GM19324 (cell line): ENCODE results near the gene ACOD1.
"Not testable (repeated sequence)": the region's sequence is repeated elsewhere in the genome, so short reads cannot be mapped to it uniquely, and the experiment has no call there.

Experiments
- ATAC-seq: cut with Tn5 transposase; IDR thresholded peaks from one replicate; pipeline ENCODE4 v1.9.1; 2021; ENCODE audit warnings: mild to moderate bottlenecking, moderate library complexity; ENCODE audit not compliant: unreplicated experiment, low FRiP score

Gene ACOD1

GRCh38 chr13:76950101-76950500, 1.8 kb downstream of the ACOD1 start:
- no peak for ATAC-seq

GRCh38 chr13:76953968-76954367, 5.7 kb downstream of the ACOD1 start:
- no peak for ATAC-seq

GRCh38 chr13:76954538-76954937, 6.2 kb downstream of the ACOD1 start:
- ATAC-seq: no peak

- no peak for ATAC-seq
Measured at GRCh38 chr13:76955193-76955592, 6.9 kb downstream of the ACOD1 start.

- ATAC-seq: no peak
Measured at GRCh38 chr13:76955661-76956060, 7.3 kb downstream of the ACOD1 start.

DNA sequence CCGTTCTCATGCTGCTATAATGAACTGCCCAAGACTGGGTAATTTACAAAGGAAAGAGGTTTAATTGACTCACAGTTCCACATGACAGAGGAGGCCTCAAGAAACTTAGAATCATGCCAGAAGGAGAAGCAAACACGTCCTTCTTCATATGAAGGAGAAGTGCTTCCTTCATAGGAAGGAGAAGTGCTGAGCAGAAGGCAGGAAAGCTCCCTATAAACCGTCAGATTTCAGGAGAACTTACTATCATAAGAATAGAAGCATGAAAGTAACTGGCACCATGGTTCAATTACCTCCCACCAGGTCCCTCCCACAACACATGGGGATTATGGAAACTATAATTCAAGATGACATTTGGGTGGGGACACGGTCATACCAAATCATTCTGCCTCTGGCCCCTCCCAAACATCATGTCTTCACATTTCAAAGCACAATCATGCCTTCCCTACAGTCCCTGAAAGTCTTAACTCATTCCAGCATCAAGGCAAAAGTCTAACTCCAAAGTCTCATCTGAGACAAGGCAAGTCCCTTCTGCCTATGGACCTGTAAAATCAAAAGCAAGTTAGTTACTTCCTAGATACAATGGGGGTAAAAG, 10.6 kb downstream of the ACOD1 start:
- no peak for ATAC-seq

DNA sequence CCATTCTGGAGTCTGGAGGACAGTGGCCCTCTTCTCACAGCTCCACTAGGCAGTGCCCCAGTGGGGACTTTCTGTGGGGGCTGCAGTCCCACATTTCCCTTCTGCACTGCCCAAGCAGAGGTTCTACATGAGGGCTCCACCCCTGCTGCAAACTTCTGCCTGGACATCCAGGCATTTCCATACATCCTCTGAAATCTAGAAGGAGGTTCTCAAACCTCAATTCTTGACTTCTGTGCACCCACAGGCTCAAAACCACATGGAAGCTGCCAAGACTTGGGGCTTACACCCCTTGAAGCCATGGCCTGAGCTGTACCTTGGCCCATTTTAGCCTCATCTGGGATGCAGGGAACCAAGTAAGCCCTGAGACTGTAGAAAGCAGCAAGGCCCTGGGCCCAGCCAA, 11.4 kb downstream of the ACOD1 start:
- not testable (repeated sequence) for ATAC-seq

DNA sequence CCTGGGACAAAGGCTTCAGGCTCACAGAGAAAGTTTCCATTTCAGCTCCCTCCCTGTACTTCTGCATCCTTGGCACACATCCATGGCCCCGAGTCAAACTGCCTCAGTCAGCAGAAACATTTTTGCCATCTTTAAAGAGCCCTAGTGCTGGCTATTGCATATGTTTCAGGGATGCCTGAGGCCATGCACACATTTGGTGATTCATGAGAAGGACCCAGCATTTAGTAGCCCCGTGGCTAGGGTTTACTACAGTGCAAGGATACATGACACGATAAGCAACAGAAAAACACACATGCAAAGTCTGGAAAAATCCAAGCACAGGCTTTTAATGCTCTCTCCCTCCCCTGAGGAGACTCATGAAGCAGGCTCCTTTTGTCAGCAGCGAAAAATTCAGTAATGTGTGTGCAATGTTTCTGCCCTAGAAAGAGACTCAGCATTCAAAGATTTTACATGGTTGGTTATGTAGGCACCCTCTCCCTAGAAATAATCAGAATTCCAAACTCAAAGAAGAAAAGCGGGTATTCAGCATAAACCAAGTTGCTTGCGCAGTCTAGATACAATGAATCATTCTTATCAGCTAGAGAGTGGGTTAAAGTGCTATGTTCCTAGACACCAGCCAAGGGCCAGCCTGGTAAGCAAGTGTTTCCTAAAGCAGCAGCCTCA, 17.6 kb downstream of the ACOD1 start:
- ATAC-seq: no peak

DNA sequence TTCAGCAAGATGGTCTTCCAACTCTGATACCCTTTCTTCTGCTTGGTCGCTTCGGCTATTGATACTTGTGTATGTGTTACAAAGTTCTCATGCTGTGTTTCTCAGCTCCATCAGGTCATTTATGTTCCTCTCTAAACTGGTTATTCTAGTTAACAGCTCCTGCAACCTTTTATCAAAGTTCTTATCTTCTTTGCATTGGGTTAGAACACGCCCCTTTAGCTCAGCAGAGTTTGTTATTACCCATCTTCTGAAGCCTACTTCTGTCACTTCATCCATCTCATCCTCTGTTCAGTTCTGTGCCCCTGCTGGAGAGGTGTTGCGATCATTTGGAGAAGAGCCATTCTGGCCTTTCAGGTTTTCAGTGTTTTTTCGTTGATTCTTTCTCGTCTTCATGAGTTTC, 18.7 kb downstream of the ACOD1 start:
- no peak for ATAC-seq

GRCh38 chr13:76968041-76968440, 19.7 kb downstream of the ACOD1 start:
- no peak for ATAC-seq

GRCh38 chr13:76969488-76970365, 21.4 kb downstream of the ACOD1 start:
- no peak for ATAC-seq

GRCh38 chr13:76971215-76971614, 22.9 kb downstream of the ACOD1 start:
- peak; percentile 46 for ATAC-seq

DNA sequence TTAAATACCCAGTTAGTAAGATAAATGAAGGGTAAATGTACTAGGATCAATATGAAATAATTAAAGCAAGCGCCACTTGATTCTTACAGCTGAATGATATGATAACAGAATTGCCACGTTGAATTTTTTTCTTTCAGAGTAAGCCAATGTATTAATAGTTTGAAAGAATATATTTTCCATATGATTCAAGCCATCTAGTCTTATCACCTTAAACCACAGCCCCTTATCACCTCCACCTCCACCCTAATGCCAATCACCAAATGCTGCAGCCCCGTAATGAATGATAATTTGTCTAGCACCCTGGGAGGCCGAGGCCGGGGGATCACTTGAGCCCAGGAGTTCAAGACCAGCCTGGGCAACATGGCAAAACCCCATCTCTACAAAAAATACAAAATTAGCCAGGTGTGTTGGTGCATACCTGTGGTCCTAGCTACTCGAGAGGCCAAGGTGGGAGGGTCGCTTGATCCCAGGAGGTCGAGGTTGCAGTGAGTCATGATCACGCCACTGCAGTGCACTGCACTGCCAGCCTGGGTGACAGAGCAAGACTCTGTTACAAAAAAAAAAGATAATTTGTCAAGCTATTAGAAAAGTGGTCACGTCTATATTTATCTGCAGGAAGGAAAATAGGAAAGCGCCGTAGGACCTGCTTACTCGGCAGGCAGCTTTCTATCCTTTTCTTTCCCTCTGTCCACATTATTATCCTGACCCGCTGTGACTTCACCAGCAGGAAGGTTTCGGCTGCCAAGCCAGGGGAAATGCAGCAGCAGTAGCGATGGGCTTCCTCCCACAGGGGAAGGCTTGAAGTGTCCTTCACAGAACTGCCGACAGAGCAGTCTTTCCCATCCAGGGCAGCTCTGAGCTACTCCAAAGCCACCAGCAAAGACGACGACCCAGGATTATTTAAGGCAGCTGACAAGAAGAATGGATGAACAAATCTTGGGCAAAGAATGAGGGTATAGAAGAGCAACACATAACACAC, 23.8 kb downstream of the ACOD1 start:
- no peak for ATAC-seq

DNA sequence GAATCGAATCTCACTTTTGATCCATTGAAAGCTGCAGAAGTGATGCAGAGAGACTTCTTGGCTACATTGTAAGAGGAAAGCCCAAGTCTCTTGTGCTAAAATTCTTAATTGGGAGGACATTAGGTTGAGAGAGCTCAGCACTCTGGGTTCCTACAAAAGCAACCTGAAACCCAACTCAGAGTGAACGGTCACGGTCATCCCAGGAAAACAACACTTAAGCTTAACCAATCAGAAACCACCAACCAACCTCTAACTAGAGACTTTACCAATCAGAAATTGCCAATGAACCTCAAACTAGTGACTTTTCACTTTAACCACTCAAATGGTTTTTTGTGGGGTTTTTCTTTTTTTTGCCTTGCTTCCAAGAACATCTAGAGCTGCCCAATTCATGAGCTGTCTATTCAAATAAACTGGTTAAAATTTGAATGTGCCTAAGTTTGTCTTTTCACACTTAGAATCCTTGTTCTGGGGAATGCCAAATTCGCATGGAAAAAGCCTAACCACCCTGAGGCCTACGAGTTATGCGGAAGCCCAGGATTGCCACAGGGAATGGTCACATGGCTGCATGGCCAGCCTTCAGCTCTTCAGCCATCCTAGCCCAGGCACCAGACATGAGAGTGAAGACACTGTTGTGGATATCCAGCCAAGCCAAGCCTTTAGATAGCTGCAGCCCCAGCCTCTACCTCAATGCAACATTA, 25.8 kb downstream of the ACOD1 start:
- no peak for ATAC-seq

DNA sequence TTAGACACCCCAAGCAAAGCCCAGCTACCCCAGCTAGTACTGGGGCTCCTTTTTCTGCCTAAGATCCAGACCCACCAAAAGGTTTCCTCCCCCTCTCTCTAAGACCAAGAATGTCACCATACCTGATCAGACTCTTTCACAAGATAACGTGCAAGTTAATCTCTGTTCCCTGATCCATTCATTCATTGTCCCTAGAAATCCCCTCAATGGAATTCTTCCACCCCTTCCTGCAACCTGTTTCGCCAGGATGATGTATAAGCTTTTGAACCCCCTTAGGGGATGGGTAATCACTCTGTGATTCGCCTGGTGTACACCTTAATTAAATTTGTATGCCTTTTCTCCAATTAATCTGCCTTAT, 26.3 kb downstream of the ACOD1 start:
- no peak for ATAC-seq

DNA sequence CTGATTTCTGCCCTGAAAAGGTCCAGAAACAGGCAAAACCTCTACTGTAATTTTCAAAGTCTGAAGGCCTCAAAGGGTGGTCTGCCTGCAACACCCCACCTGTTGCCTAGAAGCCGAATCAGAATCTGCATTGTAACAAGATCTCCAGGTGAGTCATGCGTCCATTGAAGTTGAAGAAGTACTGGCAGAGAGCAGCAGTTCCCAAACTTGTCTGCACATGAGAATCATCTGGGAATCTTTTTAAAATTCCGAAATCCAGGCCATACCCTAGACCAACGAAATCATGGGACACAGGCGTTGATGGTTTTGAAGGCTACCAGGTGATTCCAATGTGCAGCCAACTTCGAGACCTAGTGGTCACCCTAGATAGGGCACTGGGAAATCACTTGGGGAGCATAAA, 27.6 kb downstream of the ACOD1 start:
- ATAC-seq: no peak

GRCh38 chr13:76976490-76976889, 28.2 kb downstream of the ACOD1 start:
- no peak for ATAC-seq

GRCh38 chr13:76976929-76977328, 28.6 kb downstream of the ACOD1 start:
- no peak for ATAC-seq

- peak; percentile 93 for ATAC-seq
Measured at GRCh38 chr13:76980075-76980718, 31.9 kb downstream of the ACOD1 start.
